Tibial nerve (tissue), 4 donors: ENCODE measurements around the gene ACTN1. TPM values are rescaled to one million over a fixed set of nuclear protein-coding genes. Genes with fewer than 3 reads are reported as not detected.
A peak's percentile ranks its signal among the peaks of the same experiment; 100 is the strongest.
"Not testable (repeated sequence)": the region's sequence is repeated elsewhere in the genome, so short reads cannot be mapped to it uniquely, and the experiment has no call there.

ENCODE experiments used
- DNase-seq, 2 donors: peaks; one replicate each; pipeline ENCODE4 v3.0.0-alpha.2; 2019; ENCODE audit warnings: low spot score in 2 of 2
- H3K27ac ChIP-seq, 4 donors: fragments of 200-600 bp; sonication (generic) in 3 of 4; one replicate each; pipeline ENCODE4 v1.5.1; 2017 to 2019; ENCODE audit warnings: mild to moderate bottlenecking in 1 of 4
- H3K27me3 ChIP-seq, 2 donors: fragments of 200-600 bp; sonication (generic) in 1 of 2; one replicate each; pipeline versions ENCODE4 v1.5.1 to v1.6.0; 2017 to 2019
- H3K36me3 ChIP-seq, 3 donors: fragments of 200-600 bp; sonication (generic); one replicate each; pipeline ENCODE4 v1.5.1; 2018 to 2019
- H3K4me1 ChIP-seq, 4 donors: fragments of 200-600 bp; sonication (generic) in 3 of 4; one replicate each; pipeline ENCODE4 v1.5.1; 2017 to 2019
- H3K4me3 ChIP-seq, 4 donors: fragments of 200-600 bp; sonication (generic) in 3 of 4; one replicate each; pipeline ENCODE4 v1.5.1; 2017 to 2019; ENCODE audit warnings: mild to moderate bottlenecking in 1 of 4, moderate library complexity in 1 of 4
- H3K9me3 ChIP-seq, 4 donors: fragments of 200-600 bp; sonication (generic) in 3 of 4; one replicate each; pipeline ENCODE4 v1.5.1; 2017 to 2019
- EP300 ChIP-seq, 2 donors: sonication (generic); formaldehyde crosslinking; IDR thresholded peaks; one replicate each; pipeline ENCODE4 v1.6.1; 2017; ENCODE audit warnings: antibody characterized with exemption in 2 of 2, mild to moderate bottlenecking in 1 of 2
- POLR2A ChIP-seq, 2 donors: fragments of 450-650 bp; IDR thresholded peaks; one replicate each; pipeline ENCODE4 v1.6.1; 2017; ENCODE audit warnings: antibody characterized with exemption in 2 of 2, mild to moderate bottlenecking in 2 of 2, moderate library complexity in 2 of 2
- WGBS, 2 donors: methylation state at CpG; one replicate each; pipeline ENCODE4 v1.1.5; 2018; 5-methylcytosine and 5-hydroxymethylcytosine counted together
- total RNA-seq, 4 donors: library from RNA; depleted of rRNA; stranded (reverse); fragments of >200 nt; gene quantifications; one replicate each; pipeline ENCODE4 v1.1.0, GENCODE V29; 2016
- TF ChIP-seq, protein P1 (sequence below), 5 experiments: fragments of 200-600 bp in 3 of 5; fragments of 450-650 bp in 2 of 5; sonication (generic) in 3 of 5; IDR thresholded peaks; one replicate each; pipeline ENCODE4 v1.5.1; 2016 to 2019; ENCODE audit warnings: antibody characterized with exemption in 5 of 5, mild to moderate bottlenecking in 3 of 5, moderate library complexity in 2 of 5

ACTN1 gene
- 100 to 1,000 TPM; 130 to 273 (median 152) TPM for total RNA-seq

GRCh38 chr14:68979021-68979721 lies at the start of gene ACTN1:
ACTN1 (minus strand) TSS chr14:68979302; CDS start chr14:68979056, 246 bp downstream.
- Histone ChIP-seq H3K4me3 (peak within 1 kb of the TSS; percentile 73 to 88 (median 80)), H3K36me3 (no peaks in the 10 kb centered on the region), H3K4me1 (peaks cover 0 to 61% (median 22%) of the 10 kb centered on the region in 4 donors), H3K9me3 (no peaks in the 10 kb centered on the region), H3K27ac (peak within 1 kb of the TSS; percentile 78 to 97 (median 91)), H3K27me3 (no peaks in the 10 kb centered on the region)
- DNase-seq: peak; percentile 82 to 83
- TF ChIP-seq, protein P1, sequence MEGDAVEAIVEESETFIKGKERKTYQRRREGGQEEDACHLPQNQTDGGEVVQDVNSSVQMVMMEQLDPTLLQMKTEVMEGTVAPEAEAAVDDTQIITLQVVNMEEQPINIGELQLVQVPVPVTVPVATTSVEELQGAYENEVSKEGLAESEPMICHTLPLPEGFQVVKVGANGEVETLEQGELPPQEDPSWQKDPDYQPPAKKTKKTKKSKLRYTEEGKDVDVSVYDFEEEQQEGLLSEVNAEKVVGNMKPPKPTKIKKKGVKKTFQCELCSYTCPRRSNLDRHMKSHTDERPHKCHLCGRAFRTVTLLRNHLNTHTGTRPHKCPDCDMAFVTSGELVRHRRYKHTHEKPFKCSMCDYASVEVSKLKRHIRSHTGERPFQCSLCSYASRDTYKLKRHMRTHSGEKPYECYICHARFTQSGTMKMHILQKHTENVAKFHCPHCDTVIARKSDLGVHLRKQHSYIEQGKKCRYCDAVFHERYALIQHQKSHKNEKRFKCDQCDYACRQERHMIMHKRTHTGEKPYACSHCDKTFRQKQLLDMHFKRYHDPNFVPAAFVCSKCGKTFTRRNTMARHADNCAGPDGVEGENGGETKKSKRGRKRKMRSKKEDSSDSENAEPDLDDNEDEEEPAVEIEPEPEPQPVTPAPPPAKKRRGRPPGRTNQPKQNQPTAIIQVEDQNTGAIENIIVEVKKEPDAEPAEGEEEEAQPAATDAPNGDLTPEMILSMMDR (IDR thresholded peaks at IDR 0.05): peak in 1 of 5 experiments; percentile 27
- TF ChIP-seq EP300 (IDR thresholded peaks at IDR 0.05): peak in 1 of 2 donors; percentile 73
- TF ChIP-seq POLR2A (IDR thresholded peaks at IDR 0.05): peak in 1 of 2 donors; percentile 58
- 0 to 1% methylated on average over 42 to 56 of the region's 68 CpGs for WGBS, 2 donors

GRCh38 chr14:69027242-69027913 lies 48.3 kb upstream of the ACTN1 start:
- no peaks in the 10 kb centered on the region for H3K36me3 ChIP-seq
- no peak for DNase-seq
- TF ChIP-seq POLR2A (IDR thresholded peaks at IDR 0.05) (no peak), EP300 (IDR thresholded peaks at IDR 0.05) (no peak)
- TF ChIP-seq, protein P1 (IDR thresholded peaks at IDR 0.05): no peak
- no peaks in the 10 kb centered on the region for H3K27me3 ChIP-seq
- H3K27ac ChIP-seq: no peak overlapping the region
- no peaks in the 10 kb centered on the region for H3K9me3 ChIP-seq
- no peaks in the 10 kb centered on the region for H3K4me1 ChIP-seq
- whole genome bisulfite sequencing, 2 donors: 29 to 33% methylated on average over 1 of the region's 1 CpG
- H3K4me3 ChIP-seq: no peak overlapping the region

GRCh38 chr14:69023035-69023434 lies 43.9 kb upstream of the ACTN1 start:
- H3K4me3 ChIP-seq: no peak overlapping the region
- no peak for DNase-seq
- no peaks in the 10 kb centered on the region for H3K9me3 ChIP-seq
- no peaks in the 10 kb centered on the region for H3K4me1 ChIP-seq
- no peaks in the 10 kb centered on the region for H3K36me3 ChIP-seq
- no peaks in the 10 kb centered on the region for H3K27me3 ChIP-seq
- no peak overlapping the region for H3K27ac ChIP-seq
- 88 to 90% methylated on average over 4 of the region's 4 CpGs for WGBS, 2 donors
- TF ChIP-seq EP300 (IDR thresholded peaks at IDR 0.05): no peak
- TF ChIP-seq, protein P1 (IDR thresholded peaks at IDR 0.05): no peak
- no peak for TF ChIP-seq POLR2A (IDR thresholded peaks at IDR 0.05)

DNA sequence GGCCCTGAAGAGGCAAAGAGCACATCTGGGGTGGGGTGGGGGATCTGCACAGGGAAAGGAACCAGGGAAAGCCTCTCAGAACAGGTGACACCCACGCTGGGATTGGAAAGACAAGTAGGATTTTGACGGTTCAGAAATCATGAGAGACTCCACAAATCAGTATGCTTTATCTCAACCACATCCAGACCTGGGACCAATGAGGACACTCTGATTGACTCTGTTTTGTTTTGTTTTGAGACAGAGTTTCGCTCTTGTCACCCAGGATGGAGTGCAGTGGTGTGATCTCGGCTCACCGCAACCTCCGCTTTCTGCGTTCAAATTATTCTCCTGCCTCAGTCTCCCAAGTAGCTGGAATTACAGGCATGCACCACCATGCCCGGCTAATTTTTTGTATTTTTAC lies 43.0 kb upstream of the ACTN1 start:
- 90 to 97% methylated on average over 8 of the region's 8 CpGs for WGBS, 2 donors
- not testable (repeated sequence) for H3K9me3 ChIP-seq, DNase-seq, H3K4me1 ChIP-seq, H3K27me3 ChIP-seq, H3K27ac ChIP-seq, H3K4me3 ChIP-seq, H3K36me3 ChIP-seq

DNA sequence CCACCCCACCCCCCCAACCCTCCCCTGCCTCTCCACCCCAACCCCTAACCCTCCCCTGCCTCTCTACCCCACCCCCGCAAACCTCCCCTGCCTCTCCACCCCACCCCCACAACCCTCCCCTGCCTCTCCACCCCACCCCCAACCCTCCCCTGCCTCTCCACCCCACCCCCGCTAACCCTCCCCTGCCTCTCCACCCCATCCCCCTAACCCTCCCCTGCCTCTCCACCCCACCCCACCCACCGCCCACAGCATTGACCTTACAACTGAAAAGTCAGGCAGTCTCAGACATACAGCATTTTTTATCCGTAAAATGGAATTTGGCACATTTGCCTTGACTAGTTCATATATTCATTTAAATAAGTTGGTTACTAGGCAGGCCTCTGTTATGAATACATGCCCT lies 38.6 kb upstream of the ACTN1 start:
- Histone ChIP-seq H3K36me3 (no peaks in the 10 kb centered on the region), H3K9me3 (no peaks in the 10 kb centered on the region), H3K27ac (no peak overlapping the region), H3K4me1 (no peaks in the 10 kb centered on the region), H3K4me3 (no peak overlapping the region), H3K27me3 (no peaks in the 10 kb centered on the region)
- TF ChIP-seq, protein P1 (IDR thresholded peaks at IDR 0.05): no peak
- TF ChIP-seq EP300 (IDR thresholded peaks at IDR 0.05) (no peak), POLR2A (IDR thresholded peaks at IDR 0.05) (no peak)
- whole genome bisulfite sequencing, 2 donors: 32 to 50% methylated on average over 3 of the region's 4 CpGs
- no peak for DNase-seq
